Endothelial cell of umbilical vein (primary cell): ENCODE measurements around the gene UCP3. TPM values are rescaled to one million over a fixed set of nuclear protein-coding genes. Genes with fewer than 3 reads are reported as not detected.

Experiments used
- BruUV-seq: library from RNA; stranded (reverse); fragments of 400-500 nt; replicated peaks from 2 replicates; lab custom pipeline; 2021; lab: Mats Ljungman, UMichigan
- CTCF ChIA-PET: fragments of 300-600, 350-600 bp; sonication (Branson Sonifier 250); formaldehyde crosslinking; loops from one replicate; lab custom pipeline; 2021; ENCODE audit warnings: antibody characterized with exemption, inconsistent platforms; lab: Charles Lee
- POLR2A ChIA-PET: fragments of 300-600, 350-600 bp; sonication (Branson Sonifier 250); formaldehyde crosslinking; loops from one replicate; lab custom pipeline; 2021; ENCODE audit warnings: antibody characterized with exemption, inconsistent platforms; lab: Charles Lee
- DNase-seq: peaks from one replicate; pipeline ENCODE4 v3.0.0-alpha.2; 2011; ENCODE audit warnings: low read depth, low spot score
- FAIRE-seq: peaks from 2 replicates; lab custom pipeline; 2011; peaks lifted over from hg19 to GRCh38; lab: Jason Lieb, UNC
- H2AFZ ChIP-seq: 2 replicates; pipeline ENCODE4 v1.6.0; 2012; ENCODE audit warnings: low read depth, low read length, control low read depth, inconsistent platforms
- H3K27ac ChIP-seq: 2 replicates; pipeline ENCODE4 v1.5.1; 2011; ENCODE audit warnings: low read depth, mild to moderate bottlenecking, control low read depth, low read length, moderate library complexity; ENCODE audit not compliant: insufficient read depth
- H3K27me3 ChIP-seq, 2 experiments: 2 replicates each; pipeline versions ENCODE4 v1.6.0 to v1.6.1; 2011; ENCODE audit warnings: low read length in 2 of 2, mixed read lengths in 1 of 2; ENCODE audit not compliant: control insufficient read depth in 2 of 2, insufficient read depth in 2 of 2
- H3K36me3 ChIP-seq, 2 experiments: 2 replicates in 1 of 2; 3 replicates in 1 of 2; pipeline ENCODE4 v1.5.1; 2011; ENCODE audit warnings: low read length in 2 of 2, mild to moderate bottlenecking in 1 of 2, moderate library complexity in 1 of 2; ENCODE audit not compliant: control insufficient read depth in 2 of 2, insufficient read depth in 2 of 2; ENCODE audit errors: extremely low read depth in 1 of 2
- H3K4me1 ChIP-seq: 3 replicates; pipeline ENCODE4 v1.5.1; 2011; ENCODE audit warnings: mild to moderate bottlenecking, low read length; ENCODE audit not compliant: control insufficient read depth, insufficient read depth; ENCODE audit errors: extremely low read depth
- H3K4me2 ChIP-seq: 2 replicates; pipeline ENCODE4 v1.6.1; 2011; ENCODE audit warnings: low read length, control low read depth, mixed read lengths; ENCODE audit not compliant: insufficient read depth
- H3K4me3 ChIP-seq, 3 experiments: fragments of 200-600 bp in 1 of 3; sonication (generic), shearing (Covaris generic) in 1 of 3; replicated peaks in 1 of 3; 2 replicates each; pipeline ENCODE4 v1.5.1; 2011 to 2016; ENCODE audit warnings: control low read depth in 3 of 3, low read length in 3 of 3, mild to moderate bottlenecking in 2 of 3, inconsistent platforms in 1 of 3, low read depth in 1 of 3, moderate library complexity in 1 of 3; ENCODE audit not compliant: insufficient read depth in 1 of 3
- H3K79me2 ChIP-seq: 2 replicates; pipeline ENCODE4 v1.6.0; 2012; ENCODE audit warnings: low read length, inconsistent platforms; ENCODE audit not compliant: control insufficient read depth, insufficient read depth
- H3K9ac ChIP-seq: replicated peaks from 2 replicates; pipeline ENCODE3; 2011; ENCODE audit warnings: low read length, control low read depth; ENCODE audit not compliant: insufficient read depth; ENCODE audit errors: extremely low read depth
- H3K9me1 ChIP-seq: replicated peaks from 3 replicates; pipeline ENCODE4 v1.6.0; 2011; ENCODE audit warnings: mild to moderate bottlenecking, low read length; ENCODE audit not compliant: control insufficient read depth, insufficient read depth; ENCODE audit errors: extremely low read depth
- H3K9me3 ChIP-seq: replicated peaks from 2 replicates; pipeline ENCODE4 v1.5.1; 2012; ENCODE audit warnings: low read length, inconsistent platforms; ENCODE audit not compliant: control insufficient read depth, insufficient read depth
- H4K20me1 ChIP-seq: replicated peaks from 2 replicates; pipeline ENCODE3; 2011; ENCODE audit warnings: mild to moderate bottlenecking, low read length; ENCODE audit not compliant: control insufficient read depth, insufficient read depth; ENCODE audit errors: extremely low read depth
- EZH2 ChIP-seq: IDR thresholded peaks from 2 replicates; pipeline ENCODE4 v1.6.1; 2012; ENCODE audit warnings: borderline replicate concordance, low read depth, mild to moderate bottlenecking, moderate library complexity, low read length, inconsistent platforms; ENCODE audit not compliant: severe bottlenecking
- FOS ChIP-seq: IDR thresholded peaks from 2 replicates; pipeline ENCODE4 v1.6.1; 2011; ENCODE audit warnings: mild to moderate bottlenecking, low read length, moderate library complexity, borderline replicate concordance; ENCODE audit not compliant: insufficient read depth
- GATA2 ChIP-seq: IDR thresholded peaks from 2 replicates; pipeline ENCODE4 v1.7.0; 2011; ENCODE audit warnings: low read depth, mild to moderate bottlenecking, moderate library complexity, mixed read lengths, low read length; ENCODE audit not compliant: insufficient read length, insufficient read depth
- JUN ChIP-seq: IDR thresholded peaks from 2 replicates; pipeline ENCODE4 v1.6.1; 2011; ENCODE audit warnings: borderline replicate concordance, low read depth; ENCODE audit not compliant: insufficient read length, insufficient read depth
- MYC ChIP-seq: IDR thresholded peaks from one replicate; pipeline ENCODE4 v1.6.1; 2011; ENCODE audit warnings: mild to moderate bottlenecking, low read depth, low read length
- POLR2A ChIP-seq: IDR thresholded peaks from 2 replicates; pipeline ENCODE4 v1.6.1; 2012; ENCODE audit warnings: low read depth, mild to moderate bottlenecking, control low read depth, low read length
- dilution Hi-C: fragments of 300-500 bp; cut with MboI; formaldehyde crosslinking; loops from one replicate; pipeline ENCODE4 v1.15.0; 2019; ENCODE audit warnings: low sequenced_read_pairs; ENCODE audit not compliant: extremely low pct_ligation_motif_present
- intact Hi-C: fragments of 100-400 bp; cut with micrococcal nuclease; formaldehyde crosslinking; loops from one replicate; pipeline ENCODE4 v1.10.0; 2022
- polyA plus RNA-seq, 4 experiments: library from polyadenylated mRNA; depleted of rRNA in 3 of 4; stranded (reverse) in 3 of 4; unstranded in 1 of 4; fragments of >200 nt; gene quantifications; 2 replicates each; pipeline versions ENCODE4 v1.2.1 to v1.2.3, GENCODE V29; 2011 to 2012; ENCODE audit warnings: missing spikeins in 1 of 4
- total RNA-seq: library from RNA; stranded (reverse); gene quantifications from 2 replicates; pipeline ENCODE4 v1.2.3, GENCODE V29; 2021

UCP3 gene
- total and polyA plus RNA-seq, 2 donors (not counting 3 experiments of a cell fraction or from before 2014, with no cell fraction given) = 1.1 to 1.4 TPM

DNA sequence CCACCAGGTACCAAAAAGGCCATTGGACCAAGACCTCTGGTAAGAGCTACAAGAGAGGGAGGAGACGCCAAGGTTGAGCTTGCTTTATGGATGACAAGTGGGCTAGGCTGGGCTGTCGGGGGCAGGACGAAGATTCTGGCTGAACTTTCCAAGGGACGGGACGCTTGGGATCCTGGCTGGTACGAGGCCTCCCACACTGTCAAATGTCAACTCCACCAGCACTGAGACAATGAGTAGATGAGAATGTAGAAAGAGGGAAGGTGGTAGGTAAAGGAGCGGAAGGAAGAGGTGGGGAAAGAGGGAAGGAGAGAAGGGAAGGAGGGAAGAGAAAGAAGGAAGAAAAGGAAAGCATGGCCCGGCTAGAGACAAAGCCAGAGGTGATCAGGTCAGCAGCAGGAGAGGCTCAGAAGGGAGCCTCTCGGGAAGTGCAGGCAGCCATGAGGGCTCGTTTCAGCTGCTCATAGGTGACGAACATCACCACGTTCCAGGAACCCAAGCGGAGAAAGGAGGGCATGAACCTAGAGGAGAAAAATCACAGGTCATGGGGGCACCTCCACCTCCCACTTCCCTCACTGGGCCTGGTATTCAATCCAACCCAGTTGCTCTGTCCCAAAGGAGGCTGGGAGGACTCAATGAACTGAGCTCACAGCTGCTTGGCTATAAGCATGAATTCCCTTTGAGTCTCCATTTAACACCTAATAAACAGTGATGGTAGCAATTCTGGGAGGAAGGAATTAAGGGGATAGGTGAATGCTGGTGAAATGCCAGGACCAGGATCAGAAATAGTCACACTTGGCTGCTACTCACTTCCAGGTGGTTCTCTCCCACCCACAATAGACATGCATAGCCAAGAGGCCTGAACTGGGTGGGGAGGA is 34.0 kb downstream of the UCP3 start:
- no peak for FAIRE-seq
- Histone ChIP-seq H3K9me1 (no peaks in the 10 kb centered on the region), H3K4me3 (no peak overlapping the region), H3K79me2 (no peaks in the 10 kb centered on the region), H2AFZ (no peak overlapping the region), H4K20me1 (no peaks in the 10 kb centered on the region), H3K27ac (no peak overlapping the region), H3K4me2 (no peak overlapping the region), H3K4me1 (no peaks in the 10 kb centered on the region), H3K9me3 (no peaks in the 10 kb centered on the region), H3K36me3 (peaks cover 0 to 10% of the 10 kb centered on the region in 2 experiments), H3K9ac (no peak overlapping the region), H3K27me3 (no peaks in the 10 kb centered on the region)
- no peak for DNase-seq
- ChIA-PET POLR2A (no interaction called here), CTCF (no interaction called here)
- dilution Hi-C loops = no loop called here
- intact Hi-C loops = no loop called here
- TF ChIP-seq GATA2 (no peak), MYC (no peak), POLR2A (no peak), EZH2 (no peak), FOS (no peak), JUN (no peak)
- BruUV-seq = TSS peak; percentile 20
